K562 (cell line): ENCODE results near the gene PTTG2.

Source experiments
- FOS ChIP-seq: IDR thresholded peaks from 3 replicates; pipeline ENCODE4 v1.6.1; 2011; ENCODE audit not compliant: insufficient read length; ENCODE audit errors: extremely low read depth
- NCOA6 ChIP-seq: fragments of 450-650 bp; IDR thresholded peaks from 2 replicates; pipeline ENCODE4 v1.6.1; 2017; ENCODE audit warnings: mild to moderate bottlenecking
- NFIC ChIP-seq: fragments of 450-650 bp; IDR thresholded peaks from 2 replicates; pipeline ENCODE4 v1.6.1; 2017; ENCODE audit warnings: mild to moderate bottlenecking, inconsistent platforms
- NR1H2 ChIP-seq: sonication (generic); formaldehyde crosslinking; IDR thresholded peaks from 2 replicates; pipeline ENCODE4 v1.4.0; 2020; ENCODE audit warnings: mild to moderate bottlenecking, missing genetic modification reagents
- NR2C2 ChIP-seq, 2 experiments: fragments of 200-800 bp in 1 of 2; sonication (Bioruptor generic) in 1 of 2; sonication (generic) in 1 of 2; formaldehyde crosslinking in 1 of 2; IDR thresholded peaks; 2 replicates each; pipeline versions ENCODE4 v1.6.1 to v1.8.0; 2016 to 2022; ENCODE audit warnings: mild to moderate bottlenecking in 1 of 2, missing compliant biosample characterization in 1 of 2, missing genetic modification characterization in 1 of 2, missing genetic modification reagents in 1 of 2
- POLR2A ChIP-seq: fragments of 450-650 bp; conservative IDR thresholded peaks from 2 replicates; pipeline ENCODE4 v1.6.1; 2016
- TAF1 ChIP-seq: IDR thresholded peaks from 2 replicates; pipeline ENCODE4 v1.6.1; 2011; ENCODE audit warnings: mild to moderate bottlenecking, low read length, moderate library complexity; ENCODE audit not compliant: insufficient read depth, control insufficient read depth, severe bottlenecking; ENCODE audit errors: extremely low read depth
- TF ChIP-seq, protein P1 (sequence below): sonication (generic); formaldehyde crosslinking; IDR thresholded peaks from 2 replicates; pipeline ENCODE4 v1.5.0; 2020; ENCODE audit warnings: missing genetic modification reagents
- TF ChIP-seq, protein P2 (sequence below): fragments of 450-650 bp; formaldehyde crosslinking; IDR thresholded peaks from 2 replicates; pipeline ENCODE4 v1.4.0; 2020; ENCODE audit warnings: mild to moderate bottlenecking, moderate library complexity
- TF ChIP-seq, protein P3 (sequence below), 3 experiments: IDR thresholded peaks in 2 of 3; conservative IDR thresholded peaks in 1 of 3; 2 replicates each; pipeline ENCODE4 v1.5.1; 2011 to 2012; ENCODE audit warnings: low read length in 3 of 3, mild to moderate bottlenecking in 3 of 3, control low read depth in 2 of 3, improper control_type of control experiment in 1 of 3, inconsistent platforms in 1 of 3, low read depth in 1 of 3, mixed read lengths in 1 of 3, moderate library complexity in 1 of 3; ENCODE audit not compliant: insufficient read depth in 2 of 3

DNA sequence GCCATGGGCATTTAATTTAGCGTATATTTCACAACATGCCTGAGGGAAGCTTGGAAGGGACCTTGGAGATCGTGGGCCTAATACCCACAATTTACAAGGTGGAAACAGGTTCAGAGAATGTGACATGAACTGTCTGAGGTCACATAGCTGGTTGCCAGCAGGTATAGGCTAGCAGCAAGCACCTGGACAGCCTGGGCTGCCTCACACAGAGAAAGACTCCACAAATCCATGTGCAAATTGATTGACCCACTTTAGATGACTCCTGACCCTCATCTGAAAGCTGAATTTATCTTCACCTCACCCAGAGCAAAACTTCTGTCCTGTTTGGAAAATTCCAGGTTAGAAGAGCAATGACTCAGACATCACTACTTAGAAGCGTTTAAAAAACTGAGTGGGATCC, 5.8 kb downstream of the PTTG2 start:
- TF ChIP-seq, protein P1, sequence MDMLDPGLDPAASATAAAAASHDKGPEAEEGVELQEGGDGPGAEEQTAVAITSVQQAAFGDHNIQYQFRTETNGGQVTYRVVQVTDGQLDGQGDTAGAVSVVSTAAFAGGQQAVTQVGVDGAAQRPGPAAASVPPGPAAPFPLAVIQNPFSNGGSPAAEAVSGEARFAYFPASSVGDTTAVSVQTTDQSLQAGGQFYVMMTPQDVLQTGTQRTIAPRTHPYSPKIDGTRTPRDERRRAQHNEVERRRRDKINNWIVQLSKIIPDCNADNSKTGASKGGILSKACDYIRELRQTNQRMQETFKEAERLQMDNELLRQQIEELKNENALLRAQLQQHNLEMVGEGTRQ (CRISPR knock-in tag): no peak
- no peak for TF ChIP-seq TAF1
- TF ChIP-seq POLR2A: no peak
- TF ChIP-seq NR2C2 (CRISPR knock-in tag; IDR thresholded peaks at IDR 0.05): no peak
- no peak for TF ChIP-seq NR2C2 (tag; IDR thresholded peaks at IDR 0.05)
- TF ChIP-seq FOS: no peak
- TF ChIP-seq NFIC: no peak
- TF ChIP-seq, protein P2, sequence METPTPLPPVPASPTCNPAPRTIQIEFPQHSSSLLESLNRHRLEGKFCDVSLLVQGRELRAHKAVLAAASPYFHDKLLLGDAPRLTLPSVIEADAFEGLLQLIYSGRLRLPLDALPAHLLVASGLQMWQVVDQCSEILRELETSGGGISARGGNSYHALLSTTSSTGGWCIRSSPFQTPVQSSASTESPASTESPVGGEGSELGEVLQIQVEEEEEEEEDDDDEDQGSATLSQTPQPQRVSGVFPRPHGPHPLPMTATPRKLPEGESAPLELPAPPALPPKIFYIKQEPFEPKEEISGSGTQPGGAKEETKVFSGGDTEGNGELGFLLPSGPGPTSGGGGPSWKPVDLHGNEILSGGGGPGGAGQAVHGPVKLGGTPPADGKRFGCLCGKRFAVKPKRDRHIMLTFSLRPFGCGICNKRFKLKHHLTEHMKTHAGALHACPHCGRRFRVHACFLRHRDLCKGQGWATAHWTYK (CRISPR knock-in tag): no peak
- TF ChIP-seq, protein P3, sequence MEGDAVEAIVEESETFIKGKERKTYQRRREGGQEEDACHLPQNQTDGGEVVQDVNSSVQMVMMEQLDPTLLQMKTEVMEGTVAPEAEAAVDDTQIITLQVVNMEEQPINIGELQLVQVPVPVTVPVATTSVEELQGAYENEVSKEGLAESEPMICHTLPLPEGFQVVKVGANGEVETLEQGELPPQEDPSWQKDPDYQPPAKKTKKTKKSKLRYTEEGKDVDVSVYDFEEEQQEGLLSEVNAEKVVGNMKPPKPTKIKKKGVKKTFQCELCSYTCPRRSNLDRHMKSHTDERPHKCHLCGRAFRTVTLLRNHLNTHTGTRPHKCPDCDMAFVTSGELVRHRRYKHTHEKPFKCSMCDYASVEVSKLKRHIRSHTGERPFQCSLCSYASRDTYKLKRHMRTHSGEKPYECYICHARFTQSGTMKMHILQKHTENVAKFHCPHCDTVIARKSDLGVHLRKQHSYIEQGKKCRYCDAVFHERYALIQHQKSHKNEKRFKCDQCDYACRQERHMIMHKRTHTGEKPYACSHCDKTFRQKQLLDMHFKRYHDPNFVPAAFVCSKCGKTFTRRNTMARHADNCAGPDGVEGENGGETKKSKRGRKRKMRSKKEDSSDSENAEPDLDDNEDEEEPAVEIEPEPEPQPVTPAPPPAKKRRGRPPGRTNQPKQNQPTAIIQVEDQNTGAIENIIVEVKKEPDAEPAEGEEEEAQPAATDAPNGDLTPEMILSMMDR (IDR thresholded peaks at IDR 0.05 in 2 of 3, conservative IDR thresholded peaks at IDR 0.05 in 1 of 3; ENCODE audit: insufficient read depth in 2 of 3, low read depth in 1 of 3, low read length in 3 of 3): no peak
- no peak for TF ChIP-seq NR1H2 (CRISPR knock-in tag)
- no peak for TF ChIP-seq NCOA6
